GM18498 (cell line): ENCODE results near the gene LPIN1.
A peak's percentile ranks its signal among the peaks of the same experiment; 100 is the strongest.
"Not testable (repeated sequence)": the region's sequence is repeated elsewhere in the genome, so short reads cannot be mapped to it uniquely, and the experiment has no call there.

Source experiments
- ATAC-seq: cut with Tn5 transposase; IDR thresholded peaks from one replicate; pipeline ENCODE4 v1.9.1; 2021; ENCODE audit warnings: mild to moderate bottlenecking, moderate library complexity; ENCODE audit not compliant: unreplicated experiment

The LPIN1 gene

DNA sequence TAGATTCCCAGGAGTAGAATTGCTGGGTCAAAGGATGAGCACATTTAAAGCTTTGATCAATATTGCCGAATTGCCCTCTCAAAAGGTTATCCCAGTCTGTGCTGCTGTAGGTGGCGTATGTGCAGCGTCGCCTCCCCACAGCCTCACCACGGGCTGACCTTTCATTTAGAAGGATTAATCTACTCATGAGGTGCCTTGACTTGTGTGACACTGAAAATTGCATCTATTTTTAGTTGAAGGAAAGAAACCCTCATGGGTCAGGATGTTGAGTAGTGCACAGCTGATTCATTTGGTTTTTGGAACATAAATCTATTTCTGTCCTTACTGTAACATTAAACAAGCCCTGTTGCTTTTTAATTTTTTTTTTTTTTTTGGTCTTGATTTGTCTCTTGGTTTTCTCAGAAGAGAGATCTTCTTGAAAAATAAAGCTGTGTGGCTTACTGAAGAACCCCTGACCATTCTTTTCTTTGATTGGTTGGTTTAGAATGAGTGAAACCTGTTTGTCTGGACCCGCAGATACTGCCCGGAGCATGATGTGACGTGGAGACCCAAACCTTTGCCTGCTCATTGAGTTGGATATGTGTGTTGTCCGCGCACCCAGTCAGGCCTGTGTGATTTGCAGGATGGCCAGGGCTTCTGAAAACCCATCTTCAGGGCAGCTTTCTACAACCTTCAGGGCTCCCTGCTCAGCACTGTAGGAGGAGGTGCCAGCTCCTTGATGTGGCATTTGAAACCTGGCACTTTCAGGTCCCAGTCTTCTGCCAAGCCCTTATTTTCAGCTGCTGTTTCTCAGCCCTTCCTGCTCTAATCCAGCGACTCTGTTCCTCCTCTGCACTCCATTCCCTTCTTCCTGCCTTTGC, 61.0 kb downstream of the LPIN1 start:
- ATAC-seq: no peak

DNA sequence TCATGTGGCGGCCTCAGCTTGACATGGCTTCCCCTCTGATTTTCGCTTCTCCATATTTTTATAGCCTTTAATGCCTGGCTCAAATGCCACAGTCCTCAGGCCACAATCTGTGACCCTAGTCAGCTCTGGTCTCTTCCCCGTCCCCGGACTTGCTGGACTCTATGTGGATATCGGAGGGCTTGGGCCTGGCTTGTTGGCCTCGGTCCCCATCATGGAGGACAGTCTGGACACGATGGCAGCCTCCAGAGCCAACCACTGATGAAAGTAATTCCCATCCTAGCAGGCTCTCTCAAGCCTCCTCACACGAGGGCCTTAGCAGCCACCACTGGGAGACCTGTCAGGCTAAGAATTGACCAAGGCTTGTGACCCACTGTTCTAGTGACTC, 61.6 kb downstream of the LPIN1 start:
- no peak for ATAC-seq

DNA sequence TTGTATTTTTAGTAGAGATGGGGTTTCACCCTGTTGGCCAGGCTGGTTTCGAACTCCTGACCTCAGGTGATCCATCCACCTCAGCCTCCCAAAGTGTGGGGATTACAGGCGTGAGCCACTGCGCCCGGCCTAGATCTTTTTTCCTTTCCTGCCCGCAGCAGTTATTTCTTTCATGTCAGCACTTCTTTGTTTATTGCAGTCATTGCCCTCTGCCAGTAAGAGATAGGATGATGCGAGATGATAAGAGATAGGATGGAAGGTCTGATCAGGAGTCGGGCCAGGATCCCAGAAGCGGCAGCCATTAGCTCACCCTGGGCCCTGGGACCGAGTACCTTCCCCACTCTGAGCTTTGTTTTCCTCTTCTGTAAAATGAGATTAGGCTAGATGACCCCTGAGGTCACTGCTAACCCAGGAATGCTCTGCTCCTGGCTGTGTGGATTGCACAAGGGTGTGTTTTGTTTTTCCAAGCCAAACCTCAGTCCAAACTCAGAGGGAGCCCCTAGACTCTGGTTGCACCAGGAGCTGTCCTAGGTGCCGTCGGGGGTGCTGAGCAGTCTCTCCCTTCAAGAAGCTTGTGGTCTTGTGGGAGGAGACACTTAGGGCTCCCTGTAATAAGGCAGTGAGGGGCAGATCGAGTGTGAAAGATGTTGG, 63.3 kb downstream of the LPIN1 start:
- ATAC-seq: no peak

DNA sequence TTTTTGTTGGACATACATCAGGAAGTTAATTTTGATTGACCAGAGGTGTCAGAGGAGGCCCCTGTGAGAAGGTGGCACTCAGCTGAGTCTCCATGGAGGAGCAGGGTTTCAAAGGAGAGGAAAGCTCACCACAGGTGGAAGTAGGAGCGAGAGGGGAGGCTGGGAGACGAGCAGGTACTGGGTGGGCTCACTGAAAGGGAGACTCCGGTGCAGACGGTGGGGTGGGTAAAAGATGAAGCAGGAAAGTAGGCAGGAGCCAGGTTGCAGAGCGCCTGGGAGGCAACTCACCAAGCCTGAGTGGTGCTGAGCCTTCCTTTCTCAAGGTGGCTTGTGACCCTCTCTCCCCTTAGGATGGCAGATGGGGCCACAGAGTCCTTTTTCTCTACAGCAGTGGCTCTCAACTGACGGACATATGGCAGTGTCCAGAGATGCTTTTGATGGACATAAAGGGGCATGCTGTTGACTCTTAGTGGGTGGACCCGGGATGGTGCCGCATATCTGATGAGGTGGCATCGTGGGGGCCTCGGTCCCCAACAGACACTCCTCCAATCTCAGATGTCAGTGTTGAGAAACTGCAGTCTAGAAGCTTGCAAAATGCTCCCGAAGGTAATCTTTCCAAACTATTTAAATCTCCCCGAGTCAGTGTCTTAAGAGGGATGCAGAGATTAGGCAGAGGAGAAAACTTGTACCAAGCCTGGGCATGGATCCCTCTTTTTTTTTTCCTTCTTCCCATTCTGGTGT, 64.0 kb downstream of the LPIN1 start:
- no peak for ATAC-seq

DNA sequence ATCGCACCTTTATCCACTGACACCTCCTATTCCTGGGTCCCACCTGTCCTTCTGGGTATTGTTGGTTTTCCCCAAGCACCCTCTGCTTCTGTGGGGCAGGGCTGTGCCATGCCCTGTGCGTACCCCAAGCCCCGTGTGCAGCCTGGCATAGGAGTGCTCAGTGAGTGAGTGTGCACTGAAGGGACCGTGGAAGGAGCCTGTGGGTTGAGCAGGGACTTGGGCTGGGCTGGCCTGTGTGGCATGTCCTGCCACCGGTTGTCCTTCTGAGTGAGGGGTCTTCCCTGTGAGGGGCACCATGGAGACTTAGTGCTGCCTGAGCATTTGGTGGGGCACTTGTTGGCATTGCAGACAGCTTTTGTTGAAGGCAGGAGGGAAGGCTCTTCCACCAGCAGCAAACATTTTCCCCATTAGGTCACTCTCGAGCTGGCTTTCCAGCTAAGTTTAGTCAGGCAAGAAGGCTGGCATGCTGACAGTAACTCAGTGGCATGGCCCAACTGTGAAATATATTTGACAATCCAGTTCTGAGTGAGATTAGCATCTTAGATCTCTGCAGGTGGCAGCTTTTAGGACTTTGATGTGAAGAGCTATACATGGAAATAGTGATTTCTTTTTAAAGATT, 64.7 kb downstream of the LPIN1 start:
- no peak for ATAC-seq

DNA sequence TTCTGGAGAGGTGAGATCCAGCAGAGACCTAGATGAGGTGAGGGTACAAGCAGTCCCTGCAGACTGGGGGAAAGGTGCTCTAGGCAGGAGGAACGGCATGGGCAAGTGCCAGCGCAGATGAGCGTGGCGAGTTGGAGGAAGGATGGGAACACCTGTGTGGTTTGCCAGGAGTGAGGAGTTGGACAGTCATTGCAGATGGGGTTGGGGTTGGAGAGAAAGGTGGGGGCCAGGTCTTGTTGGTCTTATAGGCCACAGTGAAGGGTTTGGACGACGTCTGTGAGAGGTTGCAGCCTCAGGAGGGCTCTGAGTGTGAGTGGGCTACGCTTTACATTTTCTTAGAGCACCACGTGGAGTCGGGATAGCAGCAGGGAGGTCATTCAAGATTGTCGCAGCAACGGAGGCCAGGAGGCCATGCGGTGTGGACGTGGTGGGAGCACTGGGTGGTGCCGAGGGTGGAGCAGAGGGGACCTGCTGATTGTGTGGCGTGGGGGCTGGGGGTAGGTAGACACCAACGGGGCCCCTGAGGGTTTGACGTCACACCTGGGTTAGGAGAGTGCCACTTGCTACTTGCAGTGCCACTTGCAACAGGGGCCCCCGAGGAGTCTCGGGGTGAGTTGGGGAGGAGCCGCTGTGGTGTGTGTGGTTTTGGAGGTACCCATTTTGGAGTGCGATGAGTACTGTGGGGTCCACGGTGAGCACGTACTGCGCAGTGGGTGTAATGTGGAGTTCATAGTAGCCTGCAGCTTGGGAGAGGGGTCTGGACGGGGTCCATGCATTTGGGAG, 66.2 kb downstream of the LPIN1 start:
- ATAC-seq: no peak

DNA sequence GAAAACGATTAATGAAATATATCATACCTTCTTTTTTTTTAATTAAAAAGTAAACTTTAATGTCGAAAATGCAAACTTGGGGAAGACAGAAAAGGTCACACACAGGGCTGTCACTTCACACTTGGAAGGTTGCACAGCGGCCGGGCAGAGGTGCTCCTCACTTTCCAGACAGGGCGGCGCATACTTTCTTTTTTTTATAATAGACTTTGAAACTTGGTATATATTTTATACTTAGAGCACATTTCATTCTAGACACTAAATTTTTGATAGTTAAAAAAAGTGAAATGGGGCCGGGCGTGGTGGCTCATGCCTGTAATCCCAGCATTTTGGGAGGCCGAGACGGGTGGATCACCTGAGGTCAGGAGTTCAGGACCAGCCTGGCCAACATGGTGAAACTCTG, 66.9 kb downstream of the LPIN1 start:
- not testable (repeated sequence) for ATAC-seq

DNA sequence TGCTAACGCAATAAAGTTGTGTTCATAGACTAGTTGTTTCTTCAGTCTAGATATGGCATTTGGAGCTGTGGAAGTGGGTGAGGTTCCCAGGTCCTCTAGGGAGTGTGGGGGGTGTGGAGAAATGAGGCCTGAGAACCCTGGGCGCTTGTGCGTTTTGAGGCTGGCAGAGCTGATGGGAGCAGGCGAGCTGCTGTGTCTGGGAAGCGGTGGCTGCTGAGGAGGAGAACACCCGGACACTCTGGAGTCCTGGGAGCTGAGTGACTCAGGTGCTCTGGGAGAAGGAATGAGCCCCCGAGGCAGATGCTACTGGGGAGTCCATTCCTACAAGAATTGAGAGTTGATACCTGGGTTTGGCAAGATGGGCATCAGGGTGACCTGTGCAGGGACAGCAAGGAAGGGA, 67.5 kb downstream of the LPIN1 start:
- ATAC-seq: no peak

DNA sequence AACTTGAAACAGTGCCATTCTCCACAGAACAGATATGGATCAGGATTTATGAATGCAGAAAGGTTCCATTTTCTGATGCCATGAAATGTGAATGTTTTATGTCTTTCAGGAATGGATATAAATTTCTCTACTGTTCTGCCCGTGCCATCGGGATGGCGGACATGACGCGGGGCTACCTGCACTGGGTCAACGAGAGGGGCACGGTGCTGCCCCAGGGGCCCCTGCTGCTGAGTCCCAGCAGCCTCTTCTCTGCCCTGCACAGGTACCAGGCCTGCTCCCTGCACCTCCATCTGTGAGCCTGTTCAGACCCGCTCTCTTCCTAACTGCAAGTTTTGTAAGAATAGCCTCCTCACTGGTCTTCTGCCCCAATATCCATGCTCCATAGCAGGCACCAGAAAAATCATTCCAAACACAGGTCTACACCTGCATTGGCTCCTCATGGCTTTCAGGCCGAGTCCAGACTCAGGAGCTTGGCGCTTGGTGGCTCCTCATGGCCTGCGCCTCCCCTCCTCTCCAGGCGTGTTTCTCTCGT, 68.6 kb downstream of the LPIN1 start:
- no peak for ATAC-seq

DNA sequence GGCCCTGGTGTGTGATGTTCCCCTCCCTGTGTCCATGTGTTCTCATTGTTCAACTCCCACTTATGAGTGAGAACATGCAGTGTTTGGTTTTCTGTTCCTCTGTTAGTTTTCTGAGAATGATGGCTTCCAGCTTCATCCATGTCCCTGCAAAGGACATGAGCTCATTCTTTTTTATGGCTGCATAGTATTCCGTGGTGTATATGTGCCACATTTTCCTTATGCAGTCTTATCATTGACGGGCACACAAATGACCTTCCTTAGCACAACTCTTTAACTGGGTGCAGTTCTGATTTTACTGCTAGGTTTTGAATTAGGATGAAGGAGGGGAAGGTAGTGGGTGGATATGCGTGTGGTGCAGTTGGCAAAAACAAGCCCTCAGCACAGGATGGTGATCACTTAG, 70.5 kb downstream of the LPIN1 start:
- not testable (repeated sequence) for ATAC-seq

DNA sequence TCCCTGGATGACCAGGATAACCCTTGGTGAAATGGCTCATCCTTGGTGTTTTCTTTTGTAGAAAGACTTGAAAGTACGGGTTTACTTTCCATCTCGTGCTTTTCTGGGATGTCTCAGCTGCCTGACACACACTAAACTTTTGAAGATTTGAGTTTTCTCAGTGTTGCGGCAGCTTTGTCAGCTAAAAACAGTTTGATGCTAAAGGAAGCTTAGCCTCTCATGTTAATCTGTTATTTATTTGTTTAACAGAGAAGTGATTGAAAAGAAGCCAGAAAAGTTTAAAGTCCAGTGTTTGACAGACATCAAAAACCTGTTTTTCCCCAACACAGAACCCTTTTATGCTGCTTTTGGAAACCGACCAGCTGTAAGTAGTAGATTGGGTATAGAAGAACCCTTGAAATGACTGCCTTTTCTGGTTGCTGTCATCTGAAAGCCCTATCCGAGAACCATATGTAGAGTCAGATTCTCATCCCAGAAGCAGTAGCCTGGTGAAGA, 72.8 kb downstream of the LPIN1 start:
- ATAC-seq: no peak

DNA sequence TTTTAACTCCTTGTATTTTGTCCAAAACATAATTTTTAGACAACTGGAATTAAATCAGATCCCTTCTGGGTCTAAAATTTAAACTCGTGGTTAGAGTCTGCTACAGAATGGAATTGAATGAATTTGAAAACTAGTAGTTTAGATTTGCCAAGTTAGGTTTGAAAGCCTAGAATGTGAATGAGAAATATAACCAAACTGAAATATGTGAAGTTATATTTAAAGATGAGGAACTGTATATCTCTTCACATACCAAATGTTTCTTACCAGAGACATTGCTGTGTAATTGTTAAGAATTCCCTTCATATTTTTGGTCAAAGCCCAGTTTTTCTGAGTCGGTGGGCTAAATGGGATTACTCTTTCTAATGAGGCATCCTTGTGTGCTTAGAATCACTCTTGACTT, 74.2 kb downstream of the LPIN1 start:
- no peak for ATAC-seq

DNA sequence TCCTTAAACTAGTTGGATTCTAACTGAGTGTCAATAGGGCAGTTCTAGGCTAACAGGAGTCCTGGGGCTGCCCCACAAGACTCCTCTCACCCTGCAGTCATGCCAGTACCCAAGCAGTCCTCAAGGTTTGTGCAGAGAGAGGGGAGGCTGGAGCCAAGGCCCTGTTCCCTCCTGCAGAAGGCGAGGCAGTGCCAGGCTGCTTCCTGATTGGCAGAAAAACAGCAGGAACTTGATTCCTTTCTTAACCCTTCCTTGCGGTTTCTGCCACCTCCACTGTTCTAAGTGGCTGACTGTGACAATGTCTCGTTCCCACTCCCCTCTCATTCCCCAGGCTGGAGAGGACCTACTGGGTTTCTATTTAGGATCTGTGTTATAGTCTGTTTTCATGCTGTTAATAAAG, 75.3 kb downstream of the LPIN1 start:
- no peak for ATAC-seq

DNA sequence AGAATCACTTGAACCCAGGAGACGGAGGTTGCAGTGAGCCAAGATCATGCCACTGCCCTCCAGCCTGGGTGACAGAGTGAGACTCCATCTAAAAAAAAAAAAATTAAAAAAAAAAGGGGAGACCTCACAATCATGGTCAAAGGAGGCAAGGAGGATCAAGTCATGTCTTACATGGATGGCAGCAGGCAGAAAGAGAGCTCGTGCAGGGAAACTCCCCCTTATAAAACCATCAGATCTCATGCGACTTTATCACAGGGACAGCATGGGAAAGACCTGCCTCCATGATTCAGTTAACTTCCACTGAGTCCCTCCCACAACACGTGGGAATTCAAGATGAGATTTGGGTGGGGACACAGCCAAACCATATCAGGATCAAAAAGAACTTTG, 75.9 kb downstream of the LPIN1 start:
- ATAC-seq: not testable (repeated sequence)

DNA sequence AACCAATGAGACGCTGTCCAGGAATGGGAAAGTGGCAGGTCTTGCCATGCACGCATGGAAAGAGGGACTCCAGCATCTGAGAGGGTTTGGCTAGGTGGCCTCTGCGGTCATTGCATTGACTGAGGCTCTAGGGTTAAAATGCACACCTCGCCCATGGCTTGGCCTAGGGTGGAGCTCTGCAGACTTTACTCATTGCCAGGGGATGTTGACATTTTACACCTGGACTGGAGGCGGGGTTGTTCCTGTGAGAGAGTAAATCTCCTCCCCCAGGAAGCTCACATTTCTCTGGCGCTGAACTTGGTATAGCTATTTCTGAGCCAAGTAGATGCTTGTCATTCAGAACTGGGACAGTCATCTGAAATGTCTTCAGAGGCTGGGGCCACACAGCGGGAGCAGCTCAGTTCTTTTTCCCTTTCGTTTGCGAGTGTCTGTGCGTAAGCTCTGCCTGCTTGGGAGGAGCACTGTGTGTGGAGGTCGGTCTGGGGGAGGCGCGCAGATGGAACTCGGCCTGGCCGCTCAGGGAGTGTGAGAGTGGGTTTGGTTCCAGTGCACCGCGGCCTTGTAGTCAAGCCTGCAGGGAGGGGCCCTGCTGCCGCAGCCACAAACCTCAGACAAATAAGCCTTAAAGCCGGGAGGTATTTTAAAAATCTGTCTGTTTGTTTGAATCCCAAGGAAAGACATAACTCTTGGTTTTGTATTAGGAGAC, 76.5 kb downstream of the LPIN1 start:
- no peak for ATAC-seq

DNA sequence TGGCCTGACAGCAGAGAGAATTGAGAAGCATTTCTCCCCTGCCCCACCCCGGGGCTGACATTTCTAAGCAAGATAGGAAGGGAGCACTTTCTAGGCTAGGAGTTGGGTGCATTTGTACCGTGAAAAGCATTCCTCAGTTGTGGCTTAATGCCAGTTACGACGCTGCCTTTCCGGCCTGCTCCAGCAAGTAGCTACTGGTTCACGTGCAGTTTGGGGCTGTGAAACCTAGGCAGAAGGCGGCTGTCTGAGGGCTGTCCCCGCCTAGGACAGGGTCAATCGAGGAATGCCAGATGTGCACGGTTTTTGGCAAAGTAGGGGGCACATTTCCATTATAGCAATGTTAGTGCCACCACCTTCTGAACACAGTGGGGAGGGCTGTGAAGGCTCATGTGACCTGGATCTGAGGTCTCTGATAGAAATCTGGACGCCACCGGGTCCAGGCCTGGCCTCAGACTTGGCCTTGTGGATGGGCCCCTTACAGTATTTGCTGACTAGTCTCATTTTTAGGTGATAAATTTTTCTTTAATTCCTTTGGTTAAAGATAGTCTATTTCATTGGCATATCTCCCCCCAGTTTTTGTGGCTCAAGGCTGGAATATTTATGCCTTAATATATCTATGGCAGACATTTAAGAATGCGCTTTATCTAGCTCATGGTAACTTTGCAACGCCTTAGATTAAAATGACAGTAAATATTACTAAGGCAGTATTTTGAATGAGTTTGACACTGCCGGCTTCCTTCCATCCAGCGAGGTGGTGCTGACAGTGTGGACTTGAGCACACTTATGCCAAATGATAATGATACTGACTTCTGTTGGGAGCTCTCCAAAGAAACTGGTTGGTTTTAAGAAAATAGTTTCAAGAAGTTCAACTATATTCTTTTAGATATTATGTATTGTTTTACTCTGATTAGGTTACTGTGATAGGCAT, 78.7 kb downstream of the LPIN1 start:
- ATAC-seq: no peak

DNA sequence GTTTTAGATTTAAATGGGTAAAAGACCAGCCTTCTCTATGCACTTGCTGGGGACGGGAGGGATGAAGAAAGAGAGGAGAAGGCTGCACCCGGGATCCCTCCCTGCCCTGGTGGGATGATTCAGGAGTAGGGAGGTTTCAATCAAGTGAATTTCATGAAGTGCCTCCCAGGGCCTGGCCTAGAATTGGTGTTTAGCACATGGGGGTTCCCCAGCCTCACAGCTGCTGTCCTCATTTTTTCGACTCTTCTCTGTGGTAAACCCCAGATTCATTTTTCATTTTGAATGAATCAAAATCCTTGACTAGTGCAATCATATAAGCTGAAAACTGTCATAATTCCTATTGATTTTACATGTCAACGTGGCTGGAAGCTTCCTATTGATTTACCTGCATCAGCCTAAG, 81.1 kb downstream of the LPIN1 start:
- ATAC-seq: peak; percentile 33

DNA sequence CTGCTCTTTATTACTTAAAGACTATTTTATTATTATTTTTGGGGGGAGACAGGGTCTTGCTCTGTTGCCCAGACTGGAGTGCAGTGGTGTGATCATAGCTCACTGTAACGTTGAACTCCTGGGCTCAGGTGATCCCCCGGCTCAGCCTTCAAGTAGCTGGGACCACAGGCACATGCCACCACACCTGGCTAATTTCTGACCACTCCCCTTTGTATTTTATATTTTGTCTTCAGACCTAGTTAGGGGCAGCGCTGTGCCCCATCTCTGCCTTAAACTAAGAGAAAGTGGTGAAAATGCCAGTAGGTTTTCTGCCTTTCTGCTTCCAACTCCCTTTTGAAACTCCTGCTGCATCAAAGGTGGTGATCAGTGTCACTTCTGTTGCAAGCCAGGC, 82.5 kb downstream of the LPIN1 start:
- ATAC-seq: no peak
